Omental fat pad (tissue), 4 donors: ENCODE measurements around the gene HCN2. TPM values are rescaled to one million over a fixed set of nuclear protein-coding genes. Genes with fewer than 3 reads are reported as not detected.

ENCODE experiments used
- ATAC-seq: fragments of 150-250 bp; one replicate; pipeline ENCODE4 v1.9.1; 2016; ENCODE audit warnings: mild to moderate bottlenecking, moderate library complexity; ENCODE audit not compliant: low FRiP score
- DNase-seq: peaks from one replicate; pipeline ENCODE4 v3.0.0-alpha.2; 2019; ENCODE audit warnings: low spot score
- total RNA-seq, 4 donors: library from RNA; depleted of rRNA; stranded (reverse); fragments of >200 nt; gene quantifications; one replicate each; pipeline ENCODE4 v1.1.0, GENCODE V29; 2016
- TF ChIP-seq, protein P1 (sequence below), 3 donors: fragments of 450-650 bp; IDR thresholded peaks; one replicate each; pipeline ENCODE4 v1.5.1; 2016 to 2017; ENCODE audit warnings: antibody characterized with exemption in 3 of 3, mild to moderate bottlenecking in 3 of 3, moderate library complexity in 2 of 3

The HCN2 gene
- total RNA-seq, 4 donors from 2014 or later, result 0.13 to 0.56 TPM; not detected in 2

DNA sequence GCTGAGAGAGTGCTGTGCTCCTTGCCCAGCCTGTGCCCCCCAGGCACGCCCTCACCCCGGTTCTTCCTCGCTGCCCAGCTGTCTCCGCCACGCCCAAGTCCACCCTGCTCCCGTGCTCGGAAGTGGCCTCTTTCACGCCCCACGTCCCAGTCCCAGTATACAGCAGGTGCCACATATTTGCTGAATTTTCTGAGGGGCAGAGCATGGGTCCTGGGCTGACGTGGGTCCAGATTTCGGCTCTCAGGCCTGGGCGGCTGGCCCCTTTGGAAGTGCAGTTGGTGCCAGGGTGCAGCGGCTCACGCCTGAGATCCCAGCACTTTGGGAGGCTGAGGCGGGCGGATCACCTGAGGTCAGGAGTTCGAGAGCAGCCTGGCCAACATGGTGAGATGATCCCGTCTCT is 3.4 kb downstream of the HCN2 start:
- ATAC-seq, result no peak
- TF ChIP-seq, protein P1, sequence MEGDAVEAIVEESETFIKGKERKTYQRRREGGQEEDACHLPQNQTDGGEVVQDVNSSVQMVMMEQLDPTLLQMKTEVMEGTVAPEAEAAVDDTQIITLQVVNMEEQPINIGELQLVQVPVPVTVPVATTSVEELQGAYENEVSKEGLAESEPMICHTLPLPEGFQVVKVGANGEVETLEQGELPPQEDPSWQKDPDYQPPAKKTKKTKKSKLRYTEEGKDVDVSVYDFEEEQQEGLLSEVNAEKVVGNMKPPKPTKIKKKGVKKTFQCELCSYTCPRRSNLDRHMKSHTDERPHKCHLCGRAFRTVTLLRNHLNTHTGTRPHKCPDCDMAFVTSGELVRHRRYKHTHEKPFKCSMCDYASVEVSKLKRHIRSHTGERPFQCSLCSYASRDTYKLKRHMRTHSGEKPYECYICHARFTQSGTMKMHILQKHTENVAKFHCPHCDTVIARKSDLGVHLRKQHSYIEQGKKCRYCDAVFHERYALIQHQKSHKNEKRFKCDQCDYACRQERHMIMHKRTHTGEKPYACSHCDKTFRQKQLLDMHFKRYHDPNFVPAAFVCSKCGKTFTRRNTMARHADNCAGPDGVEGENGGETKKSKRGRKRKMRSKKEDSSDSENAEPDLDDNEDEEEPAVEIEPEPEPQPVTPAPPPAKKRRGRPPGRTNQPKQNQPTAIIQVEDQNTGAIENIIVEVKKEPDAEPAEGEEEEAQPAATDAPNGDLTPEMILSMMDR (IDR thresholded peaks at IDR 0.05), result no peak
- DNase-seq, result no peak

DNA sequence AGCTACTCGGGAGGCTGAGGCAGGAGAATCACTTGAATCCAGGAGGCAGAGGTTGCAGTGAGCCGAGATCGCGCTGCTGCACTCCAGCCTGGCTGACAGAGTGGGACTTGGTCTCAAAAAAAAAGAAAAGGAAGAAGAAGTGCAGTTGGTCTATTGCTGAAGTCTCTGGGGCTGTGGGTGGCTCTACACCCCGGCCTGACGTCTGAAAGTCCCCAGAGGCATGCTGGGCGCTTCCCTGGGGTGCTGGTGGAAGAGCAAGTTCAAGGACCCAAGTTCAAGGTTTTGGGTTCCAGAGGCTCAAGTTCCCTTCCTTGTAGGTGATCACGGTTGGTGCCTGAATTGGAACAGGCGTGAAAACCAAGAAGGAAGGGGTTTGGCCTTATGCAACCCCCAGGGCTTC is 3.8 kb downstream of the HCN2 start:
- DNase-seq (no peak), ATAC-seq (no peak)
- TF ChIP-seq, protein P1 (IDR thresholded peaks at IDR 0.05), result no peak

GRCh38 chr19:594265-594870 is 4.7 kb downstream of the HCN2 start:
- no peak for DNase-seq
- TF ChIP-seq, protein P1 (IDR thresholded peaks at IDR 0.05), result no peak

GRCh38 chr19:595326-596262 is 5.9 kb downstream of the HCN2 start:
- TF ChIP-seq, protein P1 (IDR thresholded peaks at IDR 0.05), result no peak
- DNase-seq (no peak), ATAC-seq (no peak)

More at GRCh38 chr19:594265-594870, 4.7 kb downstream of the HCN2 start:
- ATAC-seq, result no peak

- DNase-seq (no peak), ATAC-seq (no peak)
- TF ChIP-seq, protein P1 (IDR thresholded peaks at IDR 0.05), result no peak
Observed at GRCh38 chr19:596263-596655, 6.6 kb downstream of the HCN2 start.

DNA sequence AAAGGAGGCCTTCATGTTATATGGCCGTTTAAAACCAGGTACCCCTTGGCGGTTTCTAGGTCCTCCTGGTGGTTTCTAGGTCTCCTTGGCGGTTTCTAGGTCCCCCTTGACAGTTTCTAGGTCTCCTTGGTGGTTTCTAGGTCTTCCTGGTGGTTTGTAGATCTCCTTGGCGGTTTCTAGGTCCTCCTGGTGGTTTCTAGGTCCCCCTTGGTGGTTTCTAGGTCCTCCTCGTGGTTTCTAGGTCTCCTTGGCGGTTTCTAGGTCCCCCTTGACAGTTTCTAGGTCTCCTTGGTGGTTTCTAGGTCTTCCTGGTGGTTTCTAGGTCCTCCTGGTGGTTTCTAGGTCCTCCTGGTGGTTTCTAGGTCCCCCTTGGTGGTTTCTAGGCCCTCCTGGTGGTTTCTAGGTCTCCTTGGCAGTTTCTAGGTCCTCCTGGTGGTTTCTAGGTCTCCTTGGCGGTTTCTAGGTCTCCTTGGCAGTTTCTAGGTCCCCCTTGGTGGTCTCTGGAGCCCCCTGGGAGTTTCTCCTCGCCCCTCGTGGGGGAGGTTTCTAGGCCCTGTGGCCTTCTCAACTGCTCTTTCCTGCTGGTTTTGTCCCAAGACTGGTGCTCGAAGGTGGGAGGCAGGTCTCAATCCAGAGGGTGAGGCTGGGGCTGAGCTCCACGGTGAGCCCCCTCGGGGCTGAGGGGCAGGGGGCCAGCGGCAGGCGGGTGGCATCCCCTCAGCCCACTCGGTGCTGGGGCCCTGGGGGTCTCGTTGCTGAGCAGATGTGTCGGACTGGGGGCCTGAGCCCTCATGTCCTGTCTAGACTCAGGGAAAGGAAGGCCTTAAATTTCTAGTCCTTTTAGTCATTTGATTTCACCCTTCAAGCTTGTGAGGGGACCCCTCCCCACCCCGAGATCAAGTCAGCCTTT is 8.0 kb downstream of the HCN2 start:
- no peak for DNase-seq

More for the DNA sequence above, 8.0 kb downstream of the HCN2 start:
- TF ChIP-seq, protein P1 (IDR thresholded peaks at IDR 0.05), result no peak
- no peak for ATAC-seq
